MCF 10A (cell line): Measurements from ENCODE around the gene CREBL2. TPM values are rescaled to one million over a fixed set of nuclear protein-coding genes. Genes with fewer than 3 reads are reported as not detected.

ENCODE experiments used
- BruUV-seq: library from RNA; stranded (reverse); fragments of 400-500 nt; replicated peaks from 2 replicates; lab custom pipeline; 2021; lab: Mats Ljungman, UMichigan
- CTCF ChIA-PET: fragments of 300-600 bp; sonication (Branson Sonifier 250); formaldehyde crosslinking; extraction: SDS; loops from one replicate; lab custom pipeline; 2021; ENCODE audit warnings: antibody characterized with exemption, inconsistent platforms; lab: Yijun Ruan, JAX
- POLR2A ChIA-PET: fragments of 300-600, 350-650 bp; sonication (Branson Sonifier 250); formaldehyde crosslinking; extraction: SDS; loops from one replicate; lab custom pipeline; 2020; ENCODE audit warnings: antibody characterized with exemption, inconsistent platforms; lab: Yijun Ruan, JAX
- DNase-seq: peaks from one replicate; pipeline ENCODE4 v3.0.0-alpha.2; 2018; ENCODE audit not compliant: unreplicated experiment
- H3K27ac Mint-ChIP-seq: one replicate; pipeline ENCODE4 v1.8.0; 2022; ENCODE audit warnings: mild to moderate bottlenecking, low read depth, mixed read lengths; ENCODE audit not compliant: unreplicated experiment
- H3K27me3 Mint-ChIP-seq: one replicate; pipeline ENCODE4 v1.8.0; 2022; ENCODE audit warnings: mixed read lengths; ENCODE audit not compliant: insufficient read depth, unreplicated experiment
- H3K36me3 Mint-ChIP-seq: one replicate; pipeline ENCODE4 v1.8.0; 2022; ENCODE audit warnings: mild to moderate bottlenecking, moderate library complexity, mixed read lengths; ENCODE audit not compliant: insufficient read depth, unreplicated experiment
- H3K4me1 Mint-ChIP-seq: one replicate; pipeline ENCODE4 v1.8.0; 2022; ENCODE audit warnings: mixed read lengths; ENCODE audit not compliant: insufficient read depth, unreplicated experiment
- H3K4me3 Mint-ChIP-seq: one replicate; pipeline ENCODE4 v1.8.0; 2022; ENCODE audit warnings: mild to moderate bottlenecking, moderate library complexity, mixed read lengths; ENCODE audit not compliant: unreplicated experiment
- H3K9me3 Mint-ChIP-seq: one replicate; pipeline ENCODE4 v1.8.0; 2022; ENCODE audit warnings: mixed read lengths; ENCODE audit not compliant: unreplicated experiment
- CTCF ChIP-seq: fragments of 200-600 bp; IDR thresholded peaks from one replicate; pipeline ENCODE4 v1.8.0; 2022; ENCODE audit warnings: antibody characterized with exemption, mild to moderate bottlenecking; ENCODE audit not compliant: unreplicated experiment
- intact Hi-C: fragments of 100-400 bp; cut with micrococcal nuclease; formaldehyde crosslinking; loops from 2 replicates; pipeline ENCODE4 v1.14.1; 2022
- total RNA-seq: library from RNA; stranded (reverse); gene quantifications from 2 replicates; pipeline ENCODE4 v1.2.3, GENCODE V29; 2022

Gene CREBL2
- total RNA-seq, 1 experiment from 2014 or later = 17.4 TPM

GRCh38 chr12:12627308-12627827 is 15.7 kb downstream of the CREBL2 start:
- POLR2A ChIA-PET = no interaction called here
- Mint-ChIP-seq H3K36me3 (peaks cover 7% of the 10 kb centered on the region), H3K4me3 (no peak overlapping the region), H3K9me3 (peaks cover 10% of the 10 kb centered on the region), H3K27ac (no peak overlapping the region), H3K27me3 (no peaks in the 10 kb centered on the region), H3K4me1 (peaks cover 20% of the 10 kb centered on the region)
- intact Hi-C loops = no loop called here
- CTCF ChIA-PET = interaction anchor here (0.5 to 1.5 kb wide), 3 partner anchors 10 to 78 kb away, joined by 3 to 4 read pairs (median 3); no protein-coding TSS in a partner anchor
- no TSS peak for BruUV-seq
- no peak for DNase-seq
- TF ChIP-seq CTCF = no peak

- intact Hi-C loops = no loop called here
- Mint-ChIP-seq H3K27me3 (no peaks in the 10 kb centered on the region), H3K4me1 (peaks cover 20% of the 10 kb centered on the region), H3K36me3 (peaks cover 7% of the 10 kb centered on the region), H3K27ac (no peak overlapping the region), H3K9me3 (peaks cover 9% of the 10 kb centered on the region), H3K4me3 (no peak overlapping the region)
- no TSS peak for BruUV-seq
- ChIA-PET CTCF (interaction anchor here (0.5 to 1.0 kb wide), 2 partner anchors 77 to 253 kb away, joined by 3 read pairs; no protein-coding TSS in a partner anchor), POLR2A (no interaction called here)
- no peak for TF ChIP-seq CTCF
- peak; percentile 33 for DNase-seq
Measured at GRCh38 chr12:12628013-12628412, 16.3 kb downstream of the CREBL2 start.

GRCh38 chr12:12630850-12631249 is 19.2 kb downstream of the CREBL2 start:
- no peak for DNase-seq
- ChIA-PET CTCF (interaction anchor here (1.0 to 1.8 kb wide), 3 partner anchors 14 to 233 kb away, joined by 3 read pairs; no protein-coding TSS in a partner anchor), POLR2A (interaction anchor here (0.7 to 1.2 kb wide), 2 partner anchors 73 to 1985 kb away, joined by 3 read pairs; no protein-coding TSS in a partner anchor)
- H3K27me3 Mint-ChIP-seq = no peaks in the 10 kb centered on the region
- intact Hi-C loops = no loop called here
- H3K36me3 Mint-ChIP-seq = peaks cover 12% of the 10 kb centered on the region
- no peaks in the 10 kb centered on the region for H3K9me3 Mint-ChIP-seq
- BruUV-seq = no TSS peak
- H3K4me3 Mint-ChIP-seq = no peak overlapping the region
- H3K4me1 Mint-ChIP-seq = peaks cover 20% of the 10 kb centered on the region
- H3K27ac Mint-ChIP-seq = no peak overlapping the region
- TF ChIP-seq CTCF = no peak

- H3K27ac Mint-ChIP-seq = no peak overlapping the region
- ChIA-PET POLR2A (interaction anchor here (0.8 kb wide), 1 partner anchor 130 kb away, joined by 3 read pairs; no protein-coding TSS in a partner anchor), CTCF (interaction anchor here (1.1 to 1.3 kb wide), 2 partner anchors 10 to 12 kb away, joined by 3 to 4 read pairs; no protein-coding TSS in a partner anchor)
- no peaks in the 10 kb centered on the region for H3K27me3 Mint-ChIP-seq
- intact Hi-C loops = no loop called here
- no peak for TF ChIP-seq CTCF
- no peak for DNase-seq
- no peak overlapping the region for H3K4me3 Mint-ChIP-seq
- peaks cover 35% of the 10 kb centered on the region for H3K36me3 Mint-ChIP-seq
- H3K4me1 Mint-ChIP-seq = peaks cover under 1% of the 10 kb centered on the region
- BruUV-seq = no TSS peak
- no peaks in the 10 kb centered on the region for H3K9me3 Mint-ChIP-seq
Measured at GRCh38 chr12:12635651-12636050, 24.0 kb downstream of the CREBL2 start.
